IMR-90 (cell line): ENCODE data around the gene SV2C. TPM values are rescaled to one million over a fixed set of nuclear protein-coding genes. Genes with fewer than 3 reads are reported as not detected.

ENCODE experiments used
- ATAC-seq: fragments of 200-7000 bp; cut with Tn5 transposase; 2 replicates; pipeline ENCODE4 v1.9.1; 2020; ENCODE audit warnings: low read depth, mild to moderate bottlenecking, moderate library complexity
- BruUV-seq: library from RNA; stranded (reverse); fragments of 400-500 nt; replicated peaks from 2 replicates; lab custom pipeline; 2021; lab: Mats Ljungman, UMichigan
- CTCF ChIA-PET: fragments of 300-600 bp; formaldehyde crosslinking; extraction: SDS; loops from one replicate; lab custom pipeline; 2021; ENCODE audit warnings: antibody characterized with exemption; lab: Yijun Ruan, JAX
- POLR2A ChIA-PET: fragments of 300-600 bp; sonication (Branson Sonifier 250); formaldehyde crosslinking; loops from one replicate; lab custom pipeline; 2022; ENCODE audit warnings: antibody characterized with exemption; ENCODE audit not compliant: unreplicated experiment; lab: Charles Lee
- DNase-seq: peaks from one replicate; pipeline ENCODE4 v3.0.0; 2013
- H2AFZ ChIP-seq: replicated peaks from 2 replicates; pipeline ENCODE3; 2013; ENCODE audit warnings: low read length, mild to moderate bottlenecking; ENCODE audit not compliant: poor library complexity
- H2AK5ac ChIP-seq: 2 replicates; pipeline ENCODE4 v1.6.1; 2013; ENCODE audit warnings: low read depth, low read length, inconsistent platforms
- H2AK9ac ChIP-seq: replicated peaks from 2 replicates; pipeline ENCODE3; 2013; ENCODE audit warnings: mild to moderate bottlenecking, low read depth, low read length, moderate library complexity; ENCODE audit not compliant: poor library complexity
- H2BK120ac ChIP-seq: 2 replicates; pipeline ENCODE4 v1.6.1; 2013; ENCODE audit warnings: low read depth, low read length, inconsistent platforms
- H2BK15ac ChIP-seq: 3 replicates; pipeline ENCODE4 v1.6.1; 2013; ENCODE audit warnings: low read depth, low read length, inconsistent platforms
- H2BK20ac ChIP-seq: 2 replicates; pipeline ENCODE4 v1.6.1; 2013; ENCODE audit warnings: low read depth, mild to moderate bottlenecking, inconsistent platforms, low read length, moderate library complexity
- H2BK5ac ChIP-seq: 2 replicates; pipeline ENCODE4 v1.6.1; 2013; ENCODE audit warnings: mild to moderate bottlenecking, low read depth, low read length, inconsistent platforms; ENCODE audit not compliant: poor library complexity, severe bottlenecking
- H3K14ac ChIP-seq: replicated peaks from 2 replicates; pipeline ENCODE4 v1.6.1; 2013; ENCODE audit warnings: low read depth, low read length, inconsistent platforms
- H3K18ac ChIP-seq: 2 replicates; pipeline ENCODE4 v1.6.1; 2013; ENCODE audit warnings: low read depth, low read length, control low read depth
- H3K23ac ChIP-seq: 2 replicates; pipeline ENCODE4 v1.6.1; 2013; ENCODE audit warnings: low read depth, low read length, inconsistent platforms
- H3K27ac ChIP-seq: 2 replicates; pipeline ENCODE4 v1.5.1; 2013; ENCODE audit warnings: mild to moderate bottlenecking, control low read depth, low read length; ENCODE audit not compliant: insufficient read depth
- H3K27me3 ChIP-seq: 2 replicates; pipeline ENCODE4 v1.6.1; 2013; ENCODE audit warnings: low read length; ENCODE audit not compliant: control insufficient read depth, insufficient read depth
- H3K36me3 ChIP-seq: 2 replicates; pipeline ENCODE4 v1.6.1; 2013; ENCODE audit warnings: low read length, mixed read lengths; ENCODE audit not compliant: control insufficient read depth, insufficient read depth
- H3K4ac ChIP-seq: 2 replicates; pipeline ENCODE4 v1.6.1; 2013; ENCODE audit warnings: low read depth, low read length, inconsistent platforms
- H3K4me1 ChIP-seq: 2 replicates; pipeline ENCODE4 v1.6.1; 2013; ENCODE audit warnings: low read length, mixed read lengths; ENCODE audit not compliant: control insufficient read depth, insufficient read depth
- H3K4me2 ChIP-seq: 2 replicates; pipeline ENCODE4 v1.6.1; 2013; ENCODE audit warnings: low read depth, mild to moderate bottlenecking, control low read depth, low read length, moderate library complexity
- H3K4me3 ChIP-seq: 2 replicates; pipeline ENCODE4 v1.5.1; 2013; ENCODE audit warnings: low read depth, mild to moderate bottlenecking, control low read depth, low read length, moderate library complexity; ENCODE audit not compliant: insufficient read depth
- H3K56ac ChIP-seq: 2 replicates; pipeline ENCODE4 v1.6.1; 2013; ENCODE audit warnings: low read length, inconsistent platforms; ENCODE audit not compliant: insufficient read depth; ENCODE audit errors: extremely low read depth
- H3K79me1 ChIP-seq, 2 experiments: 2 replicates each; pipeline ENCODE4 v1.6.1; 2013; ENCODE audit warnings: low read length in 2 of 2, inconsistent platforms in 1 of 2, low read depth in 1 of 2
- H3K9ac ChIP-seq: 2 replicates; pipeline ENCODE4 v1.6.1; 2013; ENCODE audit warnings: low read depth, low read length, control low read depth
- H3K9me1 ChIP-seq: 2 replicates; pipeline ENCODE4 v1.6.1; 2013; ENCODE audit warnings: low read length, inconsistent platforms; ENCODE audit not compliant: insufficient read depth
- H3K9me3 ChIP-seq: 2 replicates; pipeline ENCODE4 v1.6.1; 2013; ENCODE audit warnings: low read length; ENCODE audit not compliant: control insufficient read depth, insufficient read depth
- H4K20me1 ChIP-seq: 2 replicates; pipeline ENCODE4 v1.6.1; 2013; ENCODE audit warnings: low read length, inconsistent platforms; ENCODE audit not compliant: insufficient read depth
- H4K5ac ChIP-seq: 2 replicates; pipeline ENCODE4 v1.6.1; 2013; ENCODE audit warnings: mild to moderate bottlenecking, low read depth, low read length, control low read depth
- H4K8ac ChIP-seq, 2 experiments: 2 replicates each; pipeline ENCODE4 v1.6.1; 2013; ENCODE audit warnings: low read depth in 2 of 2, low read length in 2 of 2, control low read depth in 1 of 2, inconsistent platforms in 1 of 2
- H4K91ac ChIP-seq: 2 replicates; pipeline ENCODE4 v1.6.1; 2013; ENCODE audit warnings: low read depth, low read length, inconsistent platforms; ENCODE audit not compliant: insufficient read depth
- FOS ChIP-seq: fragments of 150-350 bp; IDR thresholded peaks from 2 replicates; pipeline ENCODE4 v1.6.1; 2016; ENCODE audit warnings: low read depth, low read length
- MAFK ChIP-seq: IDR thresholded peaks from 2 replicates; pipeline ENCODE4 v1.6.1; 2012; ENCODE audit warnings: low read depth, low read length, improper control_type of control experiment
- NFE2L2 ChIP-seq: fragments of 150-350 bp; IDR thresholded peaks from 2 replicates; pipeline ENCODE4 v1.6.1; 2016; ENCODE audit warnings: low read depth, mild to moderate bottlenecking, low read length
- RCOR1 ChIP-seq: IDR thresholded peaks from 2 replicates; pipeline ENCODE4 v1.6.1; 2012; ENCODE audit warnings: mild to moderate bottlenecking, low read length, improper control_type of control experiment; ENCODE audit not compliant: insufficient replicate concordance
- RFX5 ChIP-seq: IDR thresholded peaks from 2 replicates; pipeline ENCODE4 v1.8.0; 2012; ENCODE audit warnings: low read depth, mild to moderate bottlenecking, low read length, moderate library complexity
- SMC3 ChIP-seq: fragments of 150-350 bp; IDR thresholded peaks from 2 replicates; pipeline ENCODE4 v1.6.1; 2016; ENCODE audit warnings: low read depth, mild to moderate bottlenecking, antibody characterized with exemption, low read length, moderate library complexity
- WGBS, 2 experiments: methylation state at CpG; one replicate each; pipeline versions ENCODE4 v1.1.5 to v1.1.7; 2013; ENCODE audit warnings: missing lambda C conversion rate in 2 of 2; ENCODE audit not compliant: insufficient read length in 1 of 2; ENCODE audit errors: extremely low coverage in 2 of 2; 5-methylcytosine and 5-hydroxymethylcytosine counted together
- dilution Hi-C: fragments of 300-500 bp; cut with HindIII; formaldehyde crosslinking; loops from one replicate; pipeline ENCODE4 v1.14.3; 2018; ENCODE audit warnings: low sequenced_read_pairs; ENCODE audit not compliant: unreplicated experiment
- in situ Hi-C: fragments of 300-500 bp; cut with MboI; formaldehyde crosslinking; loops from 3 replicates; pipeline ENCODE4 v1.14.3; 2019; ENCODE audit warnings: low sequenced_read_pairs, inconsistent platforms, mixed read lengths
- intact Hi-C: fragments of 100-400 bp; cut with micrococcal nuclease; formaldehyde crosslinking; loops from 2 replicates; pipeline ENCODE4 v1.10.0; 2022
- polyA plus RNA-seq, 3 experiments: library from polyadenylated mRNA; depleted of rRNA; stranded (reverse); fragments of >200 nt; gene quantifications; 2 replicates each; pipeline ENCODE4 v1.2.3, GENCODE V29; 2012; ENCODE audit warnings: low replicate concordance in 1 of 3
- total RNA-seq: library from RNA; depleted of rRNA; stranded (reverse); fragments of >200 nt; gene quantifications from 2 replicates; pipeline ENCODE4 v1.2.3, GENCODE V29; 2012
- TF ChIP-seq, protein P1 (sequence below): fragments of 150-350 bp; IDR thresholded peaks from 2 replicates; pipeline ENCODE4 v1.6.1; 2017; ENCODE audit warnings: mild to moderate bottlenecking, antibody characterized with exemption, low read length, low read depth

Gene SV2C
- total and polyA plus RNA-seq, 2 of the 4 experiments (the other 2 are of a cell fraction) = not detected

DNA sequence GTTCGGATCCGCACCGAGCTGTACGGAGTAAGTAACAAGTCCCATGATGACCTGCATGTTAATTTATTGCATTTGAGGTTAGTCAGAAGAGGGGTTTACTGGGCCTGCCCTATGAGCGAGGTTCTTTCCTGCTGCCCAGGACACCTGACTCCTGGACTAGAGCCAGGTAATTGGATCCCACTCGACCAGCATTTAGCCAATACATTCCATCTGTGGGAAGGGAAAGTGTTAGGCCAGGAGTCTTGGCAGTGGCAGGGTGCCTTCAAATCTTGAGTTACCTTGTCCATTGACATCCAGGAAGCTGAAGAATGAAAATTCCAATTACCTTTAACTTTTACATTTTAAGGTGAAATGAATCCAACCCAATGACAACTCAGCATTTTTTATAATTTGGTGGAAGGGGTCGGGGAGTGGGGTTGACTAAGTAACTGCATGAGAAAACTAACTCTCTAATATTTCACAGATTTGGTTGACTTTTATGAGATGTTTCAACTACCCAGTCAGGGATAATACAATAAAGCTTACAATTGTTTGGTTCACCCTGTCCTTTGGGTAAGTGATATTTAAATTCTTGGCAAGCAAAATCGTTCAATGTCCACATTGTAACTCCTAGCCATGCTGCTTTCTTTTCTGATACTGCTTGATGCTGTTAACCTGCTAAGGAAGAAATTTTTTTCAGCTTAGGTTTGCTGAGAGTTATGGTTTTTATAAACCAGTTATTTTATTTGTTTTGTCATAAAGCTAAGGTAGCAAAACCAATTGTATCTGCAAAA lies 208.3 kb downstream of the SV2C start:
- POLR2A ChIA-PET = no interaction called here
- WGBS, 2 experiments = no CpG with 5 or more reads among the region's 8 CpGs
- no TSS peak for BruUV-seq

More for the DNA sequence above, 208.3 kb downstream of the SV2C start:
- Histone ChIP-seq H3K18ac (no peak overlapping the region), H2BK120ac (no peak overlapping the region), H2AFZ (no peak overlapping the region), H3K9me1 (no peaks in the 10 kb centered on the region), H3K23ac (no peak overlapping the region), H3K4ac (no peak overlapping the region), H3K9me3 (no peaks in the 10 kb centered on the region), H3K79me1 (no peaks in the 10 kb centered on the region), H3K4me3 (no peak overlapping the region), H4K20me1 (no peaks in the 10 kb centered on the region), H3K56ac (no peak overlapping the region), H2AK5ac (no peak overlapping the region), H3K14ac (no peak overlapping the region), H4K8ac (no peak overlapping the region), H3K27me3 (no peaks in the 10 kb centered on the region; the same call in 1 of the 2 replicates), H3K9ac (no peak overlapping the region), H2BK20ac (no peak overlapping the region), H3K36me3 (no peaks in the 10 kb centered on the region), H4K5ac (no peak overlapping the region), H4K91ac (no peak overlapping the region), H3K4me1 (no peaks in the 10 kb centered on the region), H2BK15ac (no peak overlapping the region), H3K27ac (no peak overlapping the region), H2AK9ac (no peak overlapping the region), H3K4me2 (no peak overlapping the region), H2BK5ac (no peak overlapping the region)
- dilution Hi-C loops (no loop called here), intact Hi-C loops (no loop called here), in situ Hi-C loops (no loop called here)
- ATAC-seq (no peak), DNase-seq (no peak)
- TF ChIP-seq, protein P1, sequence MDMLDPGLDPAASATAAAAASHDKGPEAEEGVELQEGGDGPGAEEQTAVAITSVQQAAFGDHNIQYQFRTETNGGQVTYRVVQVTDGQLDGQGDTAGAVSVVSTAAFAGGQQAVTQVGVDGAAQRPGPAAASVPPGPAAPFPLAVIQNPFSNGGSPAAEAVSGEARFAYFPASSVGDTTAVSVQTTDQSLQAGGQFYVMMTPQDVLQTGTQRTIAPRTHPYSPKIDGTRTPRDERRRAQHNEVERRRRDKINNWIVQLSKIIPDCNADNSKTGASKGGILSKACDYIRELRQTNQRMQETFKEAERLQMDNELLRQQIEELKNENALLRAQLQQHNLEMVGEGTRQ = no peak
- TF ChIP-seq MAFK = no peak
- no peak for TF ChIP-seq NFE2L2
- no peak for TF ChIP-seq RFX5
- TF ChIP-seq FOS = no peak
- no peak for TF ChIP-seq RCOR1
- no peak for TF ChIP-seq SMC3
- CTCF ChIA-PET = interaction anchor here (0.5 kb wide), 1 partner anchor 116 kb away, joined by 3 read pairs; no protein-coding TSS in a partner anchor
